NB4 (cell line): ENCODE results near the gene SCG5.

Experiments used
- CTCF ChIP-seq: IDR thresholded peaks from one replicate; pipeline ENCODE4 v1.5.1; 2012; ENCODE audit warnings: low read depth, low read length
- MYC ChIP-seq: IDR thresholded peaks from 2 replicates; pipeline ENCODE4 v1.6.1; 2011; ENCODE audit warnings: low read depth, low read length
- POLR2A ChIP-seq: IDR thresholded peaks from 2 replicates; pipeline ENCODE4 v1.6.1; 2011; ENCODE audit warnings: mild to moderate bottlenecking; ENCODE audit not compliant: insufficient read length; ENCODE audit errors: extremely low read depth
- TF ChIP-seq, protein P1 (sequence below): IDR thresholded peaks from 2 replicates; pipeline ENCODE4 v1.6.1; 2011; ENCODE audit warnings: low read depth, low read length

- TF ChIP-seq CTCF (no peak), POLR2A (no peak), MYC (no peak)
- TF ChIP-seq, protein P1, sequence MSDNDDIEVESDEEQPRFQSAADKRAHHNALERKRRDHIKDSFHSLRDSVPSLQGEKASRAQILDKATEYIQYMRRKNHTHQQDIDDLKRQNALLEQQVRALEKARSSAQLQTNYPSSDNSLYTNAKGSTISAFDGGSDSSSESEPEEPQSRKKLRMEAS: no peak
Measured at GRCh38 chr15:32641517-32642059, at the start of gene SCG5.
